Measurements from ENCODE around the gene EARS2.
"Not testable (repeated sequence)": the region's sequence is repeated elsewhere in the genome, so short reads cannot be mapped to it uniquely, and the experiment has no call there.

DNA sequence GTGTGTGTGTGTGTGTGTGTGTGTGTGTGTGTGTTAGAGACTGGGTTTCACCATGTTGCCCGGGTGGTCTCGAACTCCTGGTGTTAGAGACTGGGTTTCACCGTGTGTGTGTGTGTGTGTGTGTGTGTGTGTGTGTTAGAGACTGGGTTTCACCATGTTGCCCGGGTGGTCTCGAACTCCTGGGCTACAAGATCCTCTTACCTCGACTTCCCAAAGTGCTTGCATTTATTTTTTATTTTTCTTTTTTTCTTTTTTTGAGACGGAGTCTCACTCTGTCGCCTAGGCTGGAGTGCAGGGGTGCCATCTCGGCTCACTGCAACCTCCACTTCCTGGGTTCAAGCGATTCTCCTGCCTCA is 46.3 kb downstream of the EARS2 start:
- TF ChIP-seq, protein P1, sequence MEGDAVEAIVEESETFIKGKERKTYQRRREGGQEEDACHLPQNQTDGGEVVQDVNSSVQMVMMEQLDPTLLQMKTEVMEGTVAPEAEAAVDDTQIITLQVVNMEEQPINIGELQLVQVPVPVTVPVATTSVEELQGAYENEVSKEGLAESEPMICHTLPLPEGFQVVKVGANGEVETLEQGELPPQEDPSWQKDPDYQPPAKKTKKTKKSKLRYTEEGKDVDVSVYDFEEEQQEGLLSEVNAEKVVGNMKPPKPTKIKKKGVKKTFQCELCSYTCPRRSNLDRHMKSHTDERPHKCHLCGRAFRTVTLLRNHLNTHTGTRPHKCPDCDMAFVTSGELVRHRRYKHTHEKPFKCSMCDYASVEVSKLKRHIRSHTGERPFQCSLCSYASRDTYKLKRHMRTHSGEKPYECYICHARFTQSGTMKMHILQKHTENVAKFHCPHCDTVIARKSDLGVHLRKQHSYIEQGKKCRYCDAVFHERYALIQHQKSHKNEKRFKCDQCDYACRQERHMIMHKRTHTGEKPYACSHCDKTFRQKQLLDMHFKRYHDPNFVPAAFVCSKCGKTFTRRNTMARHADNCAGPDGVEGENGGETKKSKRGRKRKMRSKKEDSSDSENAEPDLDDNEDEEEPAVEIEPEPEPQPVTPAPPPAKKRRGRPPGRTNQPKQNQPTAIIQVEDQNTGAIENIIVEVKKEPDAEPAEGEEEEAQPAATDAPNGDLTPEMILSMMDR (IDR thresholded peaks at IDR 0.05) = not testable (repeated sequence)
- not testable (repeated sequence) for TF ChIP-seq EZH2, EZH2phosphoT487 (IDR thresholded peaks at IDR 0.05)
